ENCODE results near the gene C11orf68. TPM values are rescaled to one million over a fixed set of nuclear protein-coding genes. Genes with fewer than 3 reads are reported as not detected.

Gene C11orf68
- total RNA-seq, 2 donors from 2014 or later, result 26.0 to 29.1 TPM

DNA sequence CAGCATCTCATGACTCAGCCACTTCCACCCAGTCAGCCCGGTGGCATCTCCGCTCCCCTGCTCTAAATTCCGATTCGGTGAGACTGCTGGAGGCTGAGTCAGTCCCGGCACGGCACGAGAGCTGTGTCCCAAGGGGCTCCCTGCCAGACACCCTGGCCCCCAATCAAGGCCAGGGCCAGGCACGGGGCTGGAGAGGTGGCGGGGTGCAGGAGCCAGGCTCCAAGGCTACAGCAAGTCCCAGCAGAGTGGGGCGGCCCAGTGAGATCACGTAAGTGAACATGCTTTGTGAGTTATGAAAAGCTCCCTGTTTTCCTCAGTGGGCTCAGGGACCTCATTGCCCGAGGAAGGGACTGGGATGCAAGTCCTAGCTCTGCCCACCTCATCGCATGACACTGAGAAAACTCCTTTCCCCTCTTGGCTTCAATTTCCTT, 3.0 kb downstream of the C11orf68 start:
- peaks cover 7% of the 10 kb centered on the region for H3K4me1 ChIP-seq (ENCODE audit: control insufficient read depth, insufficient read depth, low read length)
- no peaks in the 10 kb centered on the region for H3K36me3 Mint-ChIP-seq (ENCODE audit: low read depth)

DNA sequence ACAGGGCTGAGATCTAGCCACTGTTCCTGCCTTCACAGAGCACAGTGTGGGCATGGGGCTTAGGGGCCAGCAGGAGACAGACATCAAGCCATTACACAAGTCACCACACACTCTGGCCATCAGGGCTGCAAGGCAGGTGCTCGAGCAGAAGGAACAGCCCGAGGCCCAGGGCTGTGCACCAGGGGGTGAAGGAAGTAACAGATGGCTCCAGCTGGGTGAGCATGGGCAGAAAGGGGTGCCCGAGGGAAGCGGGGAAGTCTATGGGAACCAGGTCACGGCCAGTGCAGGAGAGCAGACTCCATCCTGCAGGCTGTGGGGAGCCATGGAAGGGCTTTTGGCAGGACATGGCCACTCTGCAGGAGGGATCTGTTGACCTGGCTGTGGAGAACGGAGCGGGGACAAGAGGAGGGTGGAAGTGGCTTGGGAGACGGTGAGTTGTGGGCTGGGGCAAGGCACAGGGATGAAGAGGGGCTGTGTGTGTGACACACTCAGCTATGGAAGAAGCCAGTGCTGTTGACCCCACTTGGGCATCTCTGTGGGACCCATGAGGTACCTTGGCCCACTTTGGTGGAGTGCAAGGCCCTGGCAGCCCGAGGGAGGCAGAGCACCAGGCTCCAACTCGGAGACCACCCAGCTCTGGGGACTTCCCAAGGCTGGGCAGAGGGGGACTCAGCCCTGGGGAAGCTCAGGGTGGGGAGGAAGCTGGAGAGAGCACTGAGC, 3.6 kb downstream of the C11orf68 start:
- TF ChIP-seq, protein P1, sequence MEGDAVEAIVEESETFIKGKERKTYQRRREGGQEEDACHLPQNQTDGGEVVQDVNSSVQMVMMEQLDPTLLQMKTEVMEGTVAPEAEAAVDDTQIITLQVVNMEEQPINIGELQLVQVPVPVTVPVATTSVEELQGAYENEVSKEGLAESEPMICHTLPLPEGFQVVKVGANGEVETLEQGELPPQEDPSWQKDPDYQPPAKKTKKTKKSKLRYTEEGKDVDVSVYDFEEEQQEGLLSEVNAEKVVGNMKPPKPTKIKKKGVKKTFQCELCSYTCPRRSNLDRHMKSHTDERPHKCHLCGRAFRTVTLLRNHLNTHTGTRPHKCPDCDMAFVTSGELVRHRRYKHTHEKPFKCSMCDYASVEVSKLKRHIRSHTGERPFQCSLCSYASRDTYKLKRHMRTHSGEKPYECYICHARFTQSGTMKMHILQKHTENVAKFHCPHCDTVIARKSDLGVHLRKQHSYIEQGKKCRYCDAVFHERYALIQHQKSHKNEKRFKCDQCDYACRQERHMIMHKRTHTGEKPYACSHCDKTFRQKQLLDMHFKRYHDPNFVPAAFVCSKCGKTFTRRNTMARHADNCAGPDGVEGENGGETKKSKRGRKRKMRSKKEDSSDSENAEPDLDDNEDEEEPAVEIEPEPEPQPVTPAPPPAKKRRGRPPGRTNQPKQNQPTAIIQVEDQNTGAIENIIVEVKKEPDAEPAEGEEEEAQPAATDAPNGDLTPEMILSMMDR (conservative IDR thresholded peaks at IDR 0.05), result no peak
- Mint-ChIP-seq H3K27me3 (ENCODE audit: insufficient read depth) (peaks cover 13% of the 10 kb centered on the region), H3K4me3 (no peak overlapping the region), H3K4me1 (peaks cover 5% of the 10 kb centered on the region), H3K27ac (peak overlapping the region; percentile 79), H3K9me3 (no peaks in the 10 kb centered on the region), H3K36me3 (ENCODE audit: low read depth) (no peaks in the 10 kb centered on the region)
- peaks cover 7% of the 10 kb centered on the region for H3K4me1 ChIP-seq (ENCODE audit: control insufficient read depth, insufficient read depth, low read length)
- no peak overlapping the region for H3K9ac ChIP-seq (ENCODE audit: extremely low read depth, low read length, poor library complexity, severe bottlenecking)
- DNase-seq, result peak; percentile 49
- H3K4me3 ChIP-seq (ENCODE audit: low read length), result no peak overlapping the region
- H3K9me3 ChIP-seq (ENCODE audit: control insufficient read depth, low read length), result no peaks in the 10 kb centered on the region
- no peak overlapping the region for H3K27ac ChIP-seq (ENCODE audit: low read depth, low read length)
- WGBS, 2 experiments (ENCODE audit: insufficient coverage in 1 of 2, insufficient read length in 1 of 2), result 80 to 95% methylated on average over 4 to 10 of the region's 10 CpGs
- peaks cover 8% of the 10 kb centered on the region for H3K36me3 ChIP-seq (ENCODE audit: control insufficient read depth, insufficient read depth, low read length)
- H3K27me3 ChIP-seq (ENCODE audit: control insufficient read depth, insufficient read depth, low read length, poor library complexity, severe bottlenecking), result no peaks in the 10 kb centered on the region

More for the DNA sequence above, 3.0 kb downstream of the C11orf68 start:
- Mint-ChIP-seq H3K9me3 (no peaks in the 10 kb centered on the region), H3K27me3 (ENCODE audit: insufficient read depth) (peaks cover 7% of the 10 kb centered on the region), H3K27ac (no peak overlapping the region), H3K4me1 (peaks cover 5% of the 10 kb centered on the region), H3K4me3 (no peak overlapping the region)
- WGBS, 2 experiments (ENCODE audit: insufficient coverage in 1 of 2, insufficient read length in 1 of 2), result 62 to 68% methylated on average over 13 of the region's 13 CpGs
- H3K36me3 ChIP-seq (ENCODE audit: control insufficient read depth, insufficient read depth, low read length), result peaks cover 8% of the 10 kb centered on the region
- TF ChIP-seq, protein P1 (conservative IDR thresholded peaks at IDR 0.05), result no peak
- no peak overlapping the region for H3K4me3 ChIP-seq (ENCODE audit: low read length)
- H3K9ac ChIP-seq (ENCODE audit: extremely low read depth, low read length, poor library complexity, severe bottlenecking), result no peak overlapping the region
- no peaks in the 10 kb centered on the region for H3K9me3 ChIP-seq (ENCODE audit: control insufficient read depth, low read length)
- H3K27ac ChIP-seq (ENCODE audit: low read depth, low read length), result no peak overlapping the region
- H3K27me3 ChIP-seq (ENCODE audit: control insufficient read depth, insufficient read depth, low read length, poor library complexity, severe bottlenecking), result no peaks in the 10 kb centered on the region
- peak; percentile 80 for DNase-seq

DNA sequence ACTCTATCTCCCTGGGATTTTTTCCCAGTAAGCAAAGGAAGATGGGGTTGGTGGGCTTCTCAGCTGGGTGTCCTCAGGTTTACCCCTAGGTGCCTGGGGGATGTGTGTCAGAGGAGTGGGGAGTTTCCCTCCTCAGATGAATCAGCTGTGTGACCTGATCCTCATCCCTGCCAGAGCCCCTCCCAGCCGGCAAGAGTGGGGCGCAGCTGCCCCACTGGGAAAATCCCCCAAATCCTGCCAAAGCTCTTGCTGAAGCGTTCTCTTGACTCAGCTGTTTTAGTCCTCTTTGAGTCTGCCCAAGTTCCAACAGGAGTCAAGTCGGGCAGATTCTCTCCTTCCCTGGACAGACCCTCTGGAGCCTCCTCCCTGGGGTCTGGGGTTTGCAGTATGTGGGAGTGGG, 6.0 kb downstream of the C11orf68 start:
- H3K4me1 Mint-ChIP-seq, result peaks cover 5% of the 10 kb centered on the region
- H3K27ac Mint-ChIP-seq, result no peak overlapping the region
- DNase-seq, result peak; percentile 34
- H3K9me3 Mint-ChIP-seq, result no peaks in the 10 kb centered on the region
- no peaks in the 10 kb centered on the region for H3K36me3 Mint-ChIP-seq (ENCODE audit: low read depth)
- no peak overlapping the region for H3K9ac ChIP-seq (ENCODE audit: extremely low read depth, low read length, poor library complexity, severe bottlenecking)
- H3K4me1 ChIP-seq (ENCODE audit: control insufficient read depth, insufficient read depth, low read length), result peaks cover 4% of the 10 kb centered on the region
- H3K36me3 ChIP-seq (ENCODE audit: control insufficient read depth, insufficient read depth, low read length), result peaks cover 8% of the 10 kb centered on the region
- peaks cover 11% of the 10 kb centered on the region for H3K27me3 ChIP-seq (ENCODE audit: control insufficient read depth, insufficient read depth, low read length, poor library complexity, severe bottlenecking)
- no peak overlapping the region for H3K4me3 ChIP-seq (ENCODE audit: low read length)
- no peaks in the 10 kb centered on the region for H3K9me3 ChIP-seq (ENCODE audit: control insufficient read depth, low read length)
- TF ChIP-seq, protein P1 (conservative IDR thresholded peaks at IDR 0.05), result no peak
- no peak overlapping the region for H3K27ac ChIP-seq (ENCODE audit: low read depth, low read length)
- 92 to 93% methylated on average over 4 of the region's 4 CpGs for WGBS, 2 experiments (ENCODE audit: insufficient coverage in 1 of 2, insufficient read length in 1 of 2)
- H3K4me3 Mint-ChIP-seq, result no peak overlapping the region
- H3K27me3 Mint-ChIP-seq (ENCODE audit: insufficient read depth), result peaks cover 32% of the 10 kb centered on the region
